Retina (tissue), 1 donor: ENCODE measurements around the gene ARHGDIA.

Experiments used
- DNase-seq: peaks from one replicate; pipeline ENCODE4 v3.0.0-alpha.2; 2016

The ARHGDIA gene

GRCh38 chr17:81885869-81886548 lies 14.9 kb upstream of the ARHGDIA start:
- no peak for DNase-seq

GRCh38 chr17:81885454-81885853 lies 14.3 kb upstream of the ARHGDIA start:
- DNase-seq, result no peak

GRCh38 chr17:81884968-81885367 lies 13.8 kb upstream of the ARHGDIA start:
- no peak for DNase-seq

- no peak for DNase-seq
Observed at GRCh38 chr17:81884520-81884919, 13.4 kb upstream of the ARHGDIA start.

GRCh38 chr17:81879121-81879520 lies 8.0 kb upstream of the ARHGDIA start:
- no peak for DNase-seq

- DNase-seq, result no peak
Observed at GRCh38 chr17:81878294-81878693, 7.2 kb upstream of the ARHGDIA start.

GRCh38 chr17:81877569-81877968 lies 6.4 kb upstream of the ARHGDIA start:
- DNase-seq, result no peak

- peak; percentile 90 for DNase-seq
Observed at GRCh38 chr17:81871387-81872230, 472 bp upstream of the ARHGDIA start.

- DNase-seq, result peak; percentile 56
Observed at GRCh38 chr17:81870131-81870980, 781 bp downstream of the ARHGDIA start.

- peak; percentile 83 for DNase-seq
Observed at GRCh38 chr17:81869221-81870130, 1.7 kb downstream of the ARHGDIA start.

- no peak for DNase-seq
Observed at GRCh38 chr17:81868674-81869220, 2.4 kb downstream of the ARHGDIA start.

- DNase-seq, result no peak
Observed at GRCh38 chr17:81867991-81868673, 3.0 kb downstream of the ARHGDIA start.

GRCh38 chr17:81867170-81867990 lies 3.8 kb downstream of the ARHGDIA start:
- no peak for DNase-seq

- no peak for DNase-seq
Observed at GRCh38 chr17:81866440-81867169, 4.5 kb downstream of the ARHGDIA start.

GRCh38 chr17:81865733-81866439 lies 5.3 kb downstream of the ARHGDIA start:
- DNase-seq, result no peak

- no peak for DNase-seq
Observed at GRCh38 chr17:81865358-81865732, 5.8 kb downstream of the ARHGDIA start.

- DNase-seq, result no peak
Observed at GRCh38 chr17:81863833-81864768, 7.0 kb downstream of the ARHGDIA start.
